H9 (cell line): ENCODE results near the gene S1PR4. TPM values are rescaled to one million over a fixed set of nuclear protein-coding genes. Genes with fewer than 3 reads are reported as not detected.

Source experiments
- DNase-seq: peaks from one replicate; pipeline ENCODE4 v3.0.0-alpha.2; 2017
- H2AFZ ChIP-seq: one replicate; pipeline ENCODE4 v1.6.1; 2013; ENCODE audit warnings: mild to moderate bottlenecking, low read length, control low read depth, moderate library complexity
- H2AK5ac ChIP-seq: 2 replicates; pipeline ENCODE4 v1.6.1; 2013; ENCODE audit warnings: low read length, control low read depth, mixed read lengths; ENCODE audit not compliant: insufficient read length
- H2BK120ac ChIP-seq: one replicate; pipeline ENCODE4 v1.6.1; 2013; ENCODE audit warnings: low read depth, mild to moderate bottlenecking, low read length, control low read depth, inconsistent platforms; ENCODE audit not compliant: poor library complexity, severe bottlenecking
- H2BK12ac ChIP-seq: 2 replicates; pipeline ENCODE4 v1.6.1; 2013; ENCODE audit warnings: low read length, control low read depth, mixed read lengths, low read depth; ENCODE audit not compliant: insufficient read length
- H2BK15ac ChIP-seq: 2 replicates; pipeline ENCODE4 v1.6.1; 2013; ENCODE audit warnings: low read depth, low read length, control low read depth
- H2BK20ac ChIP-seq: one replicate; pipeline ENCODE4 v1.6.1; 2013; ENCODE audit warnings: low read depth, mild to moderate bottlenecking, low read length, control low read depth, inconsistent platforms; ENCODE audit not compliant: poor library complexity, severe bottlenecking
- H2BK5ac ChIP-seq: 2 replicates; pipeline ENCODE4 v1.6.1; 2013; ENCODE audit warnings: low read length, control low read depth, mixed read lengths; ENCODE audit not compliant: insufficient read length
- H3K14ac ChIP-seq: 2 replicates; pipeline ENCODE4 v1.6.1; 2013; ENCODE audit warnings: low read length, control low read depth; ENCODE audit not compliant: insufficient read depth
- H3K18ac ChIP-seq: 2 replicates; pipeline ENCODE4 v1.6.1; 2013; ENCODE audit warnings: low read depth, mild to moderate bottlenecking, mixed read lengths, low read length, control low read depth; ENCODE audit not compliant: insufficient read length
- H3K23ac ChIP-seq: 2 replicates; pipeline ENCODE4 v1.6.1; 2013; ENCODE audit warnings: low read length, control low read depth, mixed read lengths, low read depth; ENCODE audit not compliant: insufficient read length
- H3K23me2 ChIP-seq: 2 replicates; pipeline ENCODE4 v1.6.1; 2013; ENCODE audit warnings: low read depth, mild to moderate bottlenecking, mixed read lengths, low read length, control low read depth; ENCODE audit not compliant: insufficient read length, poor library complexity, severe bottlenecking
- H3K27ac ChIP-seq: 2 replicates; pipeline ENCODE4 v1.5.1; 2013; ENCODE audit warnings: low read length, control low read depth, mixed read lengths, low read depth; ENCODE audit not compliant: insufficient read length
- H3K27me3 ChIP-seq: 2 replicates; pipeline ENCODE4 v1.6.1; 2013; ENCODE audit warnings: low read length, control low read depth, inconsistent platforms; ENCODE audit not compliant: insufficient read depth
- H3K4ac ChIP-seq: 2 replicates; pipeline ENCODE4 v1.6.1; 2013; ENCODE audit warnings: low read depth, mild to moderate bottlenecking, control low read depth, inconsistent platforms, low read length, moderate library complexity
- H3K4me1 ChIP-seq: 2 replicates; pipeline ENCODE4 v1.6.1; 2013; ENCODE audit warnings: low read length, control low read depth, inconsistent platforms; ENCODE audit not compliant: insufficient read depth
- H3K4me2 ChIP-seq: 2 replicates; pipeline ENCODE4 v1.6.1; 2013; ENCODE audit warnings: low read length, control low read depth, mixed read lengths; ENCODE audit not compliant: insufficient read length, insufficient read depth
- H3K56ac ChIP-seq: 2 replicates; pipeline ENCODE4 v1.6.1; 2013; ENCODE audit warnings: low read depth, mild to moderate bottlenecking, mixed read lengths, low read length, control low read depth; ENCODE audit not compliant: insufficient read length
- H3K79me1 ChIP-seq: 2 replicates; pipeline ENCODE4 v1.6.1; 2013; ENCODE audit warnings: low read depth, mild to moderate bottlenecking, moderate library complexity, low read length, control low read depth, inconsistent platforms; ENCODE audit not compliant: insufficient read depth, poor library complexity, severe bottlenecking
- H3K79me2 ChIP-seq: 2 replicates; pipeline ENCODE4 v1.6.1; 2013; ENCODE audit warnings: low read length, control low read depth, inconsistent platforms; ENCODE audit not compliant: insufficient read depth
- H3K9ac ChIP-seq: 2 replicates; pipeline ENCODE4 v1.6.1; 2013; ENCODE audit warnings: low read length, control low read depth, mixed read lengths; ENCODE audit not compliant: insufficient read length; ENCODE audit errors: extremely low read depth
- H3K9me3 ChIP-seq: one replicate; pipeline ENCODE4 v1.6.1; 2013; ENCODE audit warnings: low read depth, low read length, inconsistent platforms; ENCODE audit not compliant: control insufficient read depth
- H3T11ph ChIP-seq: one replicate; pipeline ENCODE4 v1.6.1; 2013; ENCODE audit warnings: mild to moderate bottlenecking, low read length, control low read depth, inconsistent platforms
- H4K20me1 ChIP-seq: one replicate; pipeline ENCODE4 v1.6.1; 2013; ENCODE audit not compliant: control insufficient read depth, insufficient read length, insufficient read depth
- H4K5ac ChIP-seq: 2 replicates; pipeline ENCODE4 v1.6.1; 2013; ENCODE audit warnings: low read depth, mild to moderate bottlenecking, mixed read lengths, low read length, control low read depth; ENCODE audit not compliant: insufficient read length
- H4K8ac ChIP-seq: replicated peaks from 2 replicates; pipeline ENCODE4 v1.6.1; 2013; ENCODE audit warnings: low read length, control low read depth, mixed read lengths, low read depth; ENCODE audit not compliant: insufficient read length
- H4K91ac ChIP-seq: 2 replicates; pipeline ENCODE4 v1.6.1; 2013; ENCODE audit warnings: low read depth, mild to moderate bottlenecking, moderate library complexity, mixed read lengths, low read length, control low read depth; ENCODE audit not compliant: insufficient read length
- H3K27ac Mint-ChIP-seq, 3 experiments: 2 replicates in 2 of 3; 3 replicates in 1 of 3; pipeline ENCODE4 v1.8.0; 2020 to 2021; ENCODE audit warnings: mixed read lengths in 3 of 3, mild to moderate bottlenecking in 1 of 3, moderate library complexity in 1 of 3
- H3K27me3 Mint-ChIP-seq: 2 replicates; pipeline ENCODE4 v1.8.0; 2021; ENCODE audit warnings: low read depth, mild to moderate bottlenecking, moderate library complexity, mixed read lengths
- H3K36me3 Mint-ChIP-seq, 3 experiments: 2 replicates in 2 of 3; 3 replicates in 1 of 3; pipeline ENCODE4 v1.8.0; 2020 to 2021; ENCODE audit warnings: low read depth in 3 of 3, mixed read lengths in 3 of 3; ENCODE audit not compliant: insufficient read depth in 1 of 3
- H3K4me1 Mint-ChIP-seq, 2 experiments: 2 replicates each; pipeline ENCODE4 v1.8.0; 2020; ENCODE audit warnings: mixed read lengths in 2 of 2
- H3K4me3 Mint-ChIP-seq, 2 experiments: 2 replicates in 1 of 2; 3 replicates in 1 of 2; pipeline ENCODE4 v1.8.0; 2020 to 2021; ENCODE audit warnings: mild to moderate bottlenecking in 2 of 2, mixed read lengths in 2 of 2, moderate library complexity in 1 of 2
- H3K9me3 Mint-ChIP-seq, 2 experiments: 2 replicates in 1 of 2; 3 replicates in 1 of 2; pipeline ENCODE4 v1.8.0; 2020; ENCODE audit warnings: mild to moderate bottlenecking in 2 of 2, mixed read lengths in 2 of 2, moderate library complexity in 1 of 2
- WGBS: extraction: QIAGEN DNeasy Blood & Tissue Kit; methylation state at CpG from one replicate; pipeline ENCODE4 v1.1.7; 2013; ENCODE audit warnings: missing lambda C conversion rate, low lambda C conversion rate, mixed read lengths; ENCODE audit not compliant: insufficient read length; ENCODE audit errors: extremely low coverage; 5-methylcytosine and 5-hydroxymethylcytosine counted together
- total RNA-seq: library from RNA; stranded (reverse); gene quantifications from 2 replicates; pipeline ENCODE4 v1.2.1, GENCODE V29; 2021
- TF ChIP-seq, protein P1 (sequence below): fragments of 200-600 bp; sonication (generic); conservative IDR thresholded peaks from 3 replicates; pipeline ENCODE4 v1.8.0; 2021; ENCODE audit warnings: antibody characterized with exemption, mild to moderate bottlenecking

The S1PR4 gene
- total RNA-seq, 1 experiment from 2014 or later = not detected

GRCh38 chr19:3162418-3163229 lies 15.9 kb upstream of the S1PR4 start:
- Mint-ChIP-seq H3K27me3 (peaks cover 46% of the 10 kb centered on the region), H3K9me3 (peaks cover 3 to 7% of the 10 kb centered on the region in 2 experiments; a peak in 3 of 5 replicates), H3K4me1 (peaks cover 4 to 9% of the 10 kb centered on the region in 2 experiments), H3K4me3 (peak overlapping the region in 1 of 2 experiments; percentile 79; a peak in 2 of 5 replicates), H3K27ac (no peak overlapping the region), H3K36me3 (no peaks in the 10 kb centered on the region; a peak in 3 of 7 replicates)
- no peak overlapping the region for H3K18ac ChIP-seq
- H3K9ac ChIP-seq = no peak overlapping the region
- H4K20me1 ChIP-seq = no peaks in the 10 kb centered on the region
- H2BK20ac ChIP-seq = no peak overlapping the region
- no peak overlapping the region for H2BK12ac ChIP-seq
- no peaks in the 10 kb centered on the region for H3K27me3 ChIP-seq
- H4K8ac ChIP-seq = no peak overlapping the region
- no peaks in the 10 kb centered on the region for H3K79me1 ChIP-seq
- WGBS = no CpG with 5 or more reads among the region's 38 CpGs
- no peak overlapping the region for H3K4ac ChIP-seq
- TF ChIP-seq, protein P1, sequence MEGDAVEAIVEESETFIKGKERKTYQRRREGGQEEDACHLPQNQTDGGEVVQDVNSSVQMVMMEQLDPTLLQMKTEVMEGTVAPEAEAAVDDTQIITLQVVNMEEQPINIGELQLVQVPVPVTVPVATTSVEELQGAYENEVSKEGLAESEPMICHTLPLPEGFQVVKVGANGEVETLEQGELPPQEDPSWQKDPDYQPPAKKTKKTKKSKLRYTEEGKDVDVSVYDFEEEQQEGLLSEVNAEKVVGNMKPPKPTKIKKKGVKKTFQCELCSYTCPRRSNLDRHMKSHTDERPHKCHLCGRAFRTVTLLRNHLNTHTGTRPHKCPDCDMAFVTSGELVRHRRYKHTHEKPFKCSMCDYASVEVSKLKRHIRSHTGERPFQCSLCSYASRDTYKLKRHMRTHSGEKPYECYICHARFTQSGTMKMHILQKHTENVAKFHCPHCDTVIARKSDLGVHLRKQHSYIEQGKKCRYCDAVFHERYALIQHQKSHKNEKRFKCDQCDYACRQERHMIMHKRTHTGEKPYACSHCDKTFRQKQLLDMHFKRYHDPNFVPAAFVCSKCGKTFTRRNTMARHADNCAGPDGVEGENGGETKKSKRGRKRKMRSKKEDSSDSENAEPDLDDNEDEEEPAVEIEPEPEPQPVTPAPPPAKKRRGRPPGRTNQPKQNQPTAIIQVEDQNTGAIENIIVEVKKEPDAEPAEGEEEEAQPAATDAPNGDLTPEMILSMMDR = no peak
- H3K4me1 ChIP-seq = no peaks in the 10 kb centered on the region
- H3K27ac ChIP-seq = no peak overlapping the region
- H3K9me3 ChIP-seq = no peaks in the 10 kb centered on the region
- no peaks in the 10 kb centered on the region for H3K79me2 ChIP-seq
- no peak overlapping the region for H3K56ac ChIP-seq
- no peak overlapping the region for H4K91ac ChIP-seq
- H4K5ac ChIP-seq = no peak overlapping the region
- H2BK120ac ChIP-seq = no peak overlapping the region
- no peak overlapping the region for H2BK15ac ChIP-seq
- H2AFZ ChIP-seq = no peak overlapping the region
- H3K23me2 ChIP-seq = no peaks in the 10 kb centered on the region
- no peak overlapping the region for H2AK5ac ChIP-seq
- H3K14ac ChIP-seq = no peak overlapping the region
- no peak overlapping the region for H3K23ac ChIP-seq
- H3K4me2 ChIP-seq = no peak overlapping the region
- H2BK5ac ChIP-seq = no peak overlapping the region
- H3T11ph ChIP-seq = no peak overlapping the region
- DNase-seq = no peak
